GM23338 (cell line): ENCODE measurements around the gene IGIP.

ENCODE experiments used
- CREB1 ChIP-seq: fragments of 250-450 bp; sonication (Bioruptor Pico); IDR thresholded peaks from 2 replicates; pipeline ENCODE4 v1.5.0; 2020; ENCODE audit warnings: low read depth, mild to moderate bottlenecking, moderate library complexity
- CTCF ChIP-seq, 2 experiments: fragments of 200-600 bp in 1 of 2; sonication (generic) in 1 of 2; conservative IDR thresholded peaks; 2 replicates each; pipeline versions ENCODE4 v1.5.1 to v1.6.1; 2016 to 2017; ENCODE audit warnings: antibody characterized with exemption in 2 of 2, low read depth in 2 of 2, mild to moderate bottlenecking in 2 of 2, moderate library complexity in 1 of 2
- EZH2 ChIP-seq: fragments of 200-600 bp; sonication (generic); IDR thresholded peaks from one replicate; pipeline ENCODE4 v1.8.0; 2017; ENCODE audit warnings: antibody characterized with exemption, mild to moderate bottlenecking, low read depth; ENCODE audit not compliant: unreplicated experiment
- EZH2phosphoT487 ChIP-seq: fragments of 200-600 bp; sonication (generic); IDR thresholded peaks from one replicate; pipeline ENCODE4 v1.8.1; 2018; ENCODE audit warnings: antibody characterized with exemption; ENCODE audit not compliant: unreplicated experiment
- JUNB ChIP-seq: IDR thresholded peaks from one replicate; pipeline ENCODE4 v1.6.1; 2016; ENCODE audit warnings: antibody characterized with exemption; ENCODE audit not compliant: unreplicated experiment
- NANOG ChIP-seq: IDR thresholded peaks from 2 replicates; pipeline ENCODE4 v1.6.1; 2016; ENCODE audit warnings: antibody characterized with exemption, borderline replicate concordance
- POLR2AphosphoS5 ChIP-seq: IDR thresholded peaks from 2 replicates; pipeline ENCODE4 v1.6.1; 2016; ENCODE audit warnings: antibody characterized with exemption, low read depth
- REST ChIP-seq: IDR thresholded peaks from one replicate; pipeline ENCODE4 v1.6.1; 2018; ENCODE audit warnings: antibody characterized with exemption; ENCODE audit not compliant: unreplicated experiment
- ZNF331 ChIP-seq: fragments of 250-450 bp; sonication (Bioruptor Pico); IDR thresholded peaks from 2 replicates; pipeline ENCODE4 v1.5.0; 2020; ENCODE audit warnings: low read depth, mild to moderate bottlenecking, moderate library complexity

- TF ChIP-seq EZH2: no peak
- TF ChIP-seq CTCF (conservative IDR thresholded peaks at IDR 0.05; ENCODE audit: low read depth in 2 of 2): no peak
- no peak for TF ChIP-seq POLR2AphosphoS5
- no peak for TF ChIP-seq REST
- no peak for TF ChIP-seq NANOG
- TF ChIP-seq EZH2phosphoT487: no peak
- no peak for TF ChIP-seq CREB1
- TF ChIP-seq JUNB: no peak
- TF ChIP-seq ZNF331: no peak
Measured at GRCh38 chr5:140178482-140179116, 52.9 kb downstream of the IGIP start.
